Activated T-helper 1 cell treated with anti-CD3 and anti-CD28 coated beads, Interleukin-12 subunit alpha, Interleukin-12 subunit beta, Interleukin-2, Interleukin-4 antibody, amounts not matched to agents 30 ng/mL and 10 ng/mL and 1 ng/mL, durations not matched to agents 14 hours and 24 hours and 36 hours (primary cell): ENCODE results near the gene FIZ1. TPM values are rescaled to one million over a fixed set of nuclear protein-coding genes. Genes with fewer than 3 reads are reported as not detected.
A peak's percentile ranks its signal among the peaks of the same experiment; 100 is the strongest.

Source experiments
- DNase-seq: peaks from one replicate; pipeline ENCODE4 v3.0.0; 2021; ENCODE audit warnings: low spot score
- H3K27ac Mint-ChIP-seq: one replicate; pipeline ENCODE4 v1.8.0; 2021; ENCODE audit warnings: mild to moderate bottlenecking, mixed read lengths
- H3K27me3 Mint-ChIP-seq: one replicate; pipeline ENCODE4 v1.8.0; 2022; ENCODE audit warnings: mild to moderate bottlenecking, moderate library complexity, mixed read lengths; ENCODE audit not compliant: insufficient read depth
- H3K36me3 Mint-ChIP-seq: one replicate; pipeline ENCODE4 v1.8.0; 2021; ENCODE audit warnings: low read depth, mixed read lengths
- H3K4me1 Mint-ChIP-seq: one replicate; pipeline ENCODE4 v1.8.0; 2021; ENCODE audit warnings: low read depth, mixed read lengths
- H3K4me3 Mint-ChIP-seq: one replicate; pipeline ENCODE4 v1.8.0; 2021; ENCODE audit warnings: mild to moderate bottlenecking, moderate library complexity, mixed read lengths
- H3K9me3 Mint-ChIP-seq: one replicate; pipeline ENCODE4 v1.8.0; 2021; ENCODE audit warnings: mixed read lengths
- intact Hi-C: fragments of 100-400 bp; cut with micrococcal nuclease; formaldehyde crosslinking; loops from one replicate; pipeline ENCODE4 v1.15.1; 2024
- total RNA-seq: library from RNA; stranded (reverse); gene quantifications from 2 replicates; pipeline ENCODE4 v1.2.3, GENCODE V29; 2022

FIZ1 gene
- total RNA-seq, 1 donor from 2014 or later: 24.7 TPM

GRCh38 chr19:55624109-55625003 is 25.0 kb upstream of the FIZ1 start, which contains the start of gene ZNF784:
TSS of gene ZNF784 (minus strand) at chr19:55624566. CDS start at chr19:55624561, 5 bp downstream.
- H3K36me3 Mint-ChIP-seq: no peaks in the 10 kb centered on the region
- intact Hi-C loops: loop anchor here (1.0 to 10.0 kb wide), 10 partner anchors 19 to 1434 kb away; partner anchors contain the start of genes FIZ1, HSPBP1, PPP6R1 and ZNF628
- H3K27me3 Mint-ChIP-seq: peaks cover 20% of the 10 kb centered on the region
- H3K4me3 Mint-ChIP-seq: peak within 1 kb of the TSS; percentile 90
- no peaks in the 10 kb centered on the region for H3K9me3 Mint-ChIP-seq
- H3K4me1 Mint-ChIP-seq: peaks cover 46% of the 10 kb centered on the region
- peak; percentile 91 for DNase-seq
- peak within 1 kb of the TSS; percentile 98 for H3K27ac Mint-ChIP-seq

DNA sequence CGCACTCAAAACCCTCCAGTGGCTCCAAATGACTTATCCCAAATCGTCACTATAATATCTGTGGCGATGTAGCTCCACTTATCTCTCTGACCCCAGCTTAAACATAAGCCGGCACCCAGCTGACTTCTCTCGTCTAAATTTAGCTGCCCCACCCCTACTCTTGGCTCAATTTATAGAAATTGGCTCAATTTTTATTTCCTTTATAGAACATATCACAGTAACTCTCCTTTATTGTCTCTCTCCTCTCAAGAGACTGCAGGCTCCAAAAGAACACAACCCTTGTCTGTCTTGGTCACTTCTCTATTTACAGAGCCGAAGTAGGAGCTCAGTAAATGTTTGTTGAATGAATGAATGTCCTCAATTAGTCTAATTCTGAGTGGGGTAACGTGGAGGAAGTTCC is 24.2 kb upstream of the FIZ1 start:
- Mint-ChIP-seq H3K9me3 (no peaks in the 10 kb centered on the region), H3K4me3 (peak overlapping the region; percentile 90), H3K4me1 (peaks cover 46% of the 10 kb centered on the region), H3K27ac (no peak overlapping the region), H3K36me3 (no peaks in the 10 kb centered on the region), H3K27me3 (peaks cover 14% of the 10 kb centered on the region)
- intact Hi-C loops: loop anchor here (10.0 kb wide), 1 partner anchor 539 kb away; no protein-coding TSS in a partner anchor
- no peak for DNase-seq

DNA sequence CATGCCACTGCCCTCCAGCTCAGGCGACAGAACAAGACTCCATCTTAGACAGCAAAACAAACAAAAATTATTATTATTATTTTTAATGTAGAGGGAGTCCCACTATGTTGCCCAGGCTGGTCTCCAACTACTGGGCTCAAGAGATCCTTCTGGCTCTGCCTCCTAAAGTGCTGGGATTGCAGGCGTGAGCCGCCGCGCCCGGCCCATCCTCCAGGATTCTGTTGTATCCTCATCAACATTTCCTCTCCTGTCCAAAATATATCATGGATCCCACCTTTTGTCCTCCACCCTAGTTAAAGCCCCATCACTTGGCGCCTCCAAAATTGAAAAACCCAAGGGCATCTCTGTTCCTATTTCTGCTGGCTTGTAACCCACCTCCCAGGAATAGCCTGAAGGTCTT is 23.8 kb upstream of the FIZ1 start:
- Mint-ChIP-seq H3K4me3 (no peak overlapping the region), H3K27ac (no peak overlapping the region), H3K27me3 (peaks cover 10% of the 10 kb centered on the region), H3K4me1 (peaks cover 46% of the 10 kb centered on the region), H3K36me3 (no peaks in the 10 kb centered on the region), H3K9me3 (no peaks in the 10 kb centered on the region)
- DNase-seq: no peak
- intact Hi-C loops: loop anchor here (10.0 kb wide), 1 partner anchor 538 kb away; no protein-coding TSS in a partner anchor

DNA sequence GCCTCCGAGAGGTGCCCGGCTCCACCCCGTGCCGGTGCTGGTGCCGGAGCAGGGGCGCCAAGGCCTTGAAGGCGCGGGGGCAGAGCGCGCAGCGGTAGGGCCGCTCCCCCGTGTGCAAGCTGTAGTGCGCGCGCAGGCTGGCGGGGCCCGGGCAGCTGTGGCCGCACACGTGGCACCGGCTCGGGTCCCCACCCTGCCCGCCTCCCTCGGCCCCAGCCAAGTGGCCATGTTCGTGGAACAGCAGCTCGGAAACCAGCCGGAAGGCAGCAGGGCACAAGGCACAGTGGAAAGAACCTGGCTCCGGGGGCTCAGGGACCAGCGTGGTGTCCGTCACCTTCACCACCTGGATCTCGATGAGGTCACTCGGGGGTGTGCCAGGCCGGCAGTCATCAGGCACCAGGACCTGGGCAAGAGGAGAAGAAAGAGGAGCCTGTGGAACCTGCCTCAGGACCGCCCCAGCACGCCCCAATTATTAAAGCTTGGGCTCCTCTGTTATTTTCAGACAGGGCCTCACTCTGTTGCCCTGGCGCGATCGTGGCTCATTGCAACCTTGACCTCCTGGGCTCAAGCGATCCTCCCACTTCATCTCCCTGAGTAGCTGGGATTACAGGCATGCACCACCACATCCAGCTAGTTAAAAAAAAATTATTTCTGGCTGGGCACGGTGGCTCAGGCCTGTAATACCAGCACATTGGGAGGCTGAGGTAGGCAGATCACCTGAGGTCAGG is 23.1 kb upstream of the FIZ1 start:
- no peak for DNase-seq
- Mint-ChIP-seq H3K9me3 (no peaks in the 10 kb centered on the region), H3K4me1 (peaks cover 46% of the 10 kb centered on the region), H3K27ac (no peak overlapping the region), H3K27me3 (peaks cover 7% of the 10 kb centered on the region), H3K36me3 (peaks cover 4% of the 10 kb centered on the region), H3K4me3 (no peak overlapping the region)
- intact Hi-C loops: loop anchor here (10.0 kb wide), 1 partner anchor 538 kb away; no protein-coding TSS in a partner anchor

- Mint-ChIP-seq H3K27me3 (peaks cover 4% of the 10 kb centered on the region), H3K27ac (no peak overlapping the region), H3K4me3 (no peak overlapping the region), H3K4me1 (peaks cover 40% of the 10 kb centered on the region), H3K36me3 (peaks cover 7% of the 10 kb centered on the region), H3K9me3 (no peaks in the 10 kb centered on the region)
- intact Hi-C loops: loop anchor here (10.0 kb wide), 1 partner anchor 537 kb away; no protein-coding TSS in a partner anchor
- DNase-seq: no peak
Observed at GRCh38 chr19:55621673-55622231, 22.4 kb upstream of the FIZ1 start.

- H3K27ac Mint-ChIP-seq: no peak overlapping the region
- peaks cover under 1% of the 10 kb centered on the region for H3K27me3 Mint-ChIP-seq
- peaks cover 10% of the 10 kb centered on the region for H3K36me3 Mint-ChIP-seq
- no peak overlapping the region for H3K4me3 Mint-ChIP-seq
- intact Hi-C loops: loop anchor here (10.0 kb wide), 1 partner anchor 536 kb away; no protein-coding TSS in a partner anchor
- H3K9me3 Mint-ChIP-seq: no peaks in the 10 kb centered on the region
- DNase-seq: no peak
- peaks cover 35% of the 10 kb centered on the region for H3K4me1 Mint-ChIP-seq
Observed at GRCh38 chr19:55621205-55621672, 21.9 kb upstream of the FIZ1 start.

GRCh38 chr19:55620410-55621204 is 21.3 kb upstream of the FIZ1 start:
- no peaks in the 10 kb centered on the region for H3K9me3 Mint-ChIP-seq
- peaks cover 10% of the 10 kb centered on the region for H3K36me3 Mint-ChIP-seq
- no peak for DNase-seq
- peaks cover 30% of the 10 kb centered on the region for H3K4me1 Mint-ChIP-seq
- intact Hi-C loops: loop anchor here (10.0 kb wide), 1 partner anchor 536 kb away; no protein-coding TSS in a partner anchor
- no peak overlapping the region for H3K27ac Mint-ChIP-seq
- H3K27me3 Mint-ChIP-seq: no peaks in the 10 kb centered on the region
- H3K4me3 Mint-ChIP-seq: no peak overlapping the region

- peaks cover 21% of the 10 kb centered on the region for H3K4me1 Mint-ChIP-seq
- no peak overlapping the region for H3K4me3 Mint-ChIP-seq
- DNase-seq: no peak
Observed at GRCh38 chr19:55619286-55619685, 20.0 kb upstream of the FIZ1 start.

DNA sequence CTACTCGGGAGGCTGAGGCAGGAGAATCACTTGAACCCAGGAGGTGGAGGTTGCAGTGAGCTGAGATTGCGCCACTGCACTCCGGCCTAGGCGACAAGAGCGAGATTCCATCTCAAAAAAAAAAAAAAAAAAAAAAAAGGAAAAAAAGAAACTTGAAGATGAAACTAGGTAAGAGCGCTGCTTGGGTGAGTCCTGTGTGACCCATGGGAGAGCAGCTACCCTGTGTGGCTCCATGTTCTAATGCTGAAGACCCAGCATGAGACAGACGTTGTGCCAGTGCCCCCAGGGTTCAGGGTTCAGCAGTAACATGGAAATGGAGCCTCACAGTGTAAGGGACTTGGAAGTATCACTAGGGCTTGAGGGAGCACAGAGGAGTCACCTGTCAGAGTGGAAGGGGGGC is 19.1 kb upstream of the FIZ1 start:
- no peak for DNase-seq
- peaks cover 10% of the 10 kb centered on the region for H3K36me3 Mint-ChIP-seq
- no peak overlapping the region for H3K4me3 Mint-ChIP-seq
- H3K27me3 Mint-ChIP-seq: no peaks in the 10 kb centered on the region
- peaks cover 13% of the 10 kb centered on the region for H3K4me1 Mint-ChIP-seq
- H3K9me3 Mint-ChIP-seq: no peaks in the 10 kb centered on the region
- intact Hi-C loops: no loop called here
- H3K27ac Mint-ChIP-seq: no peak overlapping the region

More at GRCh38 chr19:55619286-55619685, 20.0 kb upstream of the FIZ1 start:
- Mint-ChIP-seq H3K9me3 (no peaks in the 10 kb centered on the region), H3K27ac (no peak overlapping the region), H3K36me3 (peaks cover 10% of the 10 kb centered on the region), H3K27me3 (no peaks in the 10 kb centered on the region)
- intact Hi-C loops: no loop called here

GRCh38 chr19:55617426-55617825 is 18.1 kb upstream of the FIZ1 start:
- DNase-seq: no peak
- H3K9me3 Mint-ChIP-seq: no peaks in the 10 kb centered on the region
- H3K4me1 Mint-ChIP-seq: peaks cover 11% of the 10 kb centered on the region
- H3K27me3 Mint-ChIP-seq: no peaks in the 10 kb centered on the region
- no peak overlapping the region for H3K4me3 Mint-ChIP-seq
- intact Hi-C loops: no loop called here
- H3K36me3 Mint-ChIP-seq: peaks cover 12% of the 10 kb centered on the region
- no peak overlapping the region for H3K27ac Mint-ChIP-seq

GRCh38 chr19:55616395-55616875 is 17.1 kb upstream of the FIZ1 start:
- Mint-ChIP-seq H3K4me1 (peaks cover 11% of the 10 kb centered on the region), H3K27me3 (no peaks in the 10 kb centered on the region), H3K36me3 (peaks cover 12% of the 10 kb centered on the region), H3K27ac (no peak overlapping the region), H3K4me3 (no peak overlapping the region), H3K9me3 (no peaks in the 10 kb centered on the region)
- intact Hi-C loops: no loop called here
- DNase-seq: no peak
